ENCODE measurements around the gene CRIM1. TPM values are rescaled to one million over a fixed set of nuclear protein-coding genes. Genes with fewer than 3 reads are reported as not detected.
A peak's percentile ranks its signal among the peaks of the same experiment; 100 is the strongest.

CRIM1 gene
- total RNA-seq, 1 donor from 2014 or later, result 246 TPM

DNA sequence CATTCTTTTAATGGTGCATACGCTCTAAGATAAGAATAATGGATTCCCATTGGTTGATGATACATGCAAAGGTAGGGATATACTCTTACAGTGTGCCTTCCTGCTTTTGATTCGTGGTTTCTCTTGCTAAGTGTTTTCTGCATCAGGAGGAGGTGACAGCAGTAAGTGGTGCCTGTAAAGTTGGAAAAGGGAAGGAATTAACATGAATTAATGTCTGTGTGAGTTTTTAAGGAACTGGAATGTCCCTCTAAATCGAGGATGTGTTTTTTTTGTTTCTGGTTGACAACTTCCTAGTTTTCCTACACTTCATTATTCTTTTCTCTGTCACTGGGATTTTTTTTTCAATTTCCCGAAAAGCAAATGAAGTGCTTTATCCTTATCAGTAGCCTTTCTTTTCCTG, 54.4 kb downstream of the CRIM1 start:
- H3K9me3 Mint-ChIP-seq (ENCODE audit: unreplicated experiment), result no peaks in the 10 kb centered on the region
- peaks cover 86% of the 10 kb centered on the region for H3K4me1 Mint-ChIP-seq (ENCODE audit: unreplicated experiment)
- H3K27ac Mint-ChIP-seq (ENCODE audit: unreplicated experiment), result peak overlapping the region; percentile 94
- peaks cover 7% of the 10 kb centered on the region for H3K27me3 Mint-ChIP-seq (ENCODE audit: unreplicated experiment)
- peaks cover 6% of the 10 kb centered on the region for H3K36me3 Mint-ChIP-seq (ENCODE audit: low read depth, unreplicated experiment)
- peak overlapping the region; percentile 48 for H3K4me3 Mint-ChIP-seq (ENCODE audit: unreplicated experiment)
- DNase-seq (ENCODE audit: low spot score), result no peak
- TF ChIP-seq, protein P1, sequence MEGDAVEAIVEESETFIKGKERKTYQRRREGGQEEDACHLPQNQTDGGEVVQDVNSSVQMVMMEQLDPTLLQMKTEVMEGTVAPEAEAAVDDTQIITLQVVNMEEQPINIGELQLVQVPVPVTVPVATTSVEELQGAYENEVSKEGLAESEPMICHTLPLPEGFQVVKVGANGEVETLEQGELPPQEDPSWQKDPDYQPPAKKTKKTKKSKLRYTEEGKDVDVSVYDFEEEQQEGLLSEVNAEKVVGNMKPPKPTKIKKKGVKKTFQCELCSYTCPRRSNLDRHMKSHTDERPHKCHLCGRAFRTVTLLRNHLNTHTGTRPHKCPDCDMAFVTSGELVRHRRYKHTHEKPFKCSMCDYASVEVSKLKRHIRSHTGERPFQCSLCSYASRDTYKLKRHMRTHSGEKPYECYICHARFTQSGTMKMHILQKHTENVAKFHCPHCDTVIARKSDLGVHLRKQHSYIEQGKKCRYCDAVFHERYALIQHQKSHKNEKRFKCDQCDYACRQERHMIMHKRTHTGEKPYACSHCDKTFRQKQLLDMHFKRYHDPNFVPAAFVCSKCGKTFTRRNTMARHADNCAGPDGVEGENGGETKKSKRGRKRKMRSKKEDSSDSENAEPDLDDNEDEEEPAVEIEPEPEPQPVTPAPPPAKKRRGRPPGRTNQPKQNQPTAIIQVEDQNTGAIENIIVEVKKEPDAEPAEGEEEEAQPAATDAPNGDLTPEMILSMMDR (IDR thresholded peaks at IDR 0.05; ENCODE audit: unreplicated experiment), result no peak

DNA sequence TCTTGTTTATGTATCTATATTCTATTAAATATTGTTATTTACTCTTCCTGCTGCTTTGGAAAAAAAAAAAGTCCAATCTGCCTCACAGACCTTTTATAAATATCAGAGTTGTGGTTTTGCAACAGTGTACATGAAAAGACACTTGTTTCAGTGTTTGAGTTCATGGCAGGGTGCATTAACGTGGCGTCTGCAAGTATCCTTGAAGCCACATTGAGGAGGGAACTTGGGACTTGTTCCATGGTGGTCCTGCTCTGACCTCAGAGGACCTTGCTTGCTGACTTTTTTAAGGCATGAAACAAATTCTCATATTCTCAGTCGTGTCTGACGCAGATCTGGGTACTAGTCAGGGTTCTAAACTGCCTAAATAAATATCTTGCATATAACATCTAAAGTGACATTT, 55.1 kb downstream of the CRIM1 start:
- H3K4me3 Mint-ChIP-seq (ENCODE audit: unreplicated experiment), result no peak overlapping the region
- peaks cover 7% of the 10 kb centered on the region for H3K27me3 Mint-ChIP-seq (ENCODE audit: unreplicated experiment)
- DNase-seq (ENCODE audit: low spot score), result no peak
- H3K4me1 Mint-ChIP-seq (ENCODE audit: unreplicated experiment), result peaks cover 89% of the 10 kb centered on the region
- peaks cover 11% of the 10 kb centered on the region for H3K36me3 Mint-ChIP-seq (ENCODE audit: low read depth, unreplicated experiment)
- TF ChIP-seq, protein P1 (IDR thresholded peaks at IDR 0.05; ENCODE audit: unreplicated experiment), result no peak
- peak overlapping the region; percentile 87 for H3K27ac Mint-ChIP-seq (ENCODE audit: unreplicated experiment)
- no peaks in the 10 kb centered on the region for H3K9me3 Mint-ChIP-seq (ENCODE audit: unreplicated experiment)

DNA sequence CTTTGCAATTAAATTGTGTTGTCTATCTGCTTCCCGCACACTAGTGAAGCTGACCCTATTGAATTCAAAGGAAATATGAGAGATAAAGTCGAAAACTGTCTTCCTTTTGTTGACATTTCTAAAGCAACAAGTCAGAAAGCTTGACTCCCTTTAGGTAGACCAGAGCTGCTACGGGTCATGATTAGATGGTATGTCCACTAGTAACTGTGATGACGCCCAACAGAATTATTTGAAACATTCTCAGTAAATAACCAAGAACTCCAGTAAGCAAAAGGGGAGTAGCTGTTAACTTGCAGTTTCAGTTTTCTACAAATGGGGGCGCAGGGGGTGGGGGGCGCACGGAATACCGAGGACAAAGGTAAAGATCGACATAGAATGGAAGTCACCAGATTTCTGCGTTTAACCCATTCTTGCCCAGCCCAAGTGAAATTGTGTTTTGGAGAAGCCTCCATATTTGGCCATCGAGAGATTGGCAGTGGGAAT, 56.4 kb downstream of the CRIM1 start:
- peak overlapping the region; percentile 56 for H3K4me3 Mint-ChIP-seq (ENCODE audit: unreplicated experiment)
- TF ChIP-seq, protein P1 (IDR thresholded peaks at IDR 0.05; ENCODE audit: unreplicated experiment), result peak; percentile 53
- H3K27ac Mint-ChIP-seq (ENCODE audit: unreplicated experiment), result peak overlapping the region; percentile 57
- peaks cover 20% of the 10 kb centered on the region for H3K36me3 Mint-ChIP-seq (ENCODE audit: low read depth, unreplicated experiment)
- H3K9me3 Mint-ChIP-seq (ENCODE audit: unreplicated experiment), result no peaks in the 10 kb centered on the region
- H3K27me3 Mint-ChIP-seq (ENCODE audit: unreplicated experiment), result peaks cover 7% of the 10 kb centered on the region
- peaks cover 87% of the 10 kb centered on the region for H3K4me1 Mint-ChIP-seq (ENCODE audit: unreplicated experiment)
- DNase-seq (ENCODE audit: low spot score), result no peak

DNA sequence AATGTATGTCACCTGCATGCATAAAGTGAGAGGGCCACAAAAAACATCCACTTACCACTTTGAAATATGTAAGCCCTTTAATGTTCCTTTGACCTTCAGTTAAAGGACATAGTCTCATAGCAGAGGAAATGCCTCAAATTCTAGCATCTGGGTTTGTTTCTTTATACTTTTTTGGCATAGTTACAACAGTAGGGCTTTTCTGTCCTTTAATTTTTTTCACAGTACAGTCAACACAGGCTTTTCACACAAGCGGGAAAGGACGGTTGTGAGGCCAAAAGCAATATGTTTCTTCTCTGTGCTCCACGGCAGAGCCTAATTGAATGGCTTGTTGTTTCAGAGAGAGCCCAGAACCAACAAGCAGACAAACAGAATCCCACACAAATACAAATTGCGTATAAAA, 57.6 kb downstream of the CRIM1 start:
- H3K9me3 Mint-ChIP-seq (ENCODE audit: unreplicated experiment), result no peaks in the 10 kb centered on the region
- DNase-seq (ENCODE audit: low spot score), result no peak
- H3K4me1 Mint-ChIP-seq (ENCODE audit: unreplicated experiment), result peaks cover 87% of the 10 kb centered on the region
- no peak overlapping the region for H3K27ac Mint-ChIP-seq (ENCODE audit: unreplicated experiment)
- H3K4me3 Mint-ChIP-seq (ENCODE audit: unreplicated experiment), result no peak overlapping the region
- H3K27me3 Mint-ChIP-seq (ENCODE audit: unreplicated experiment), result peaks cover 10% of the 10 kb centered on the region
- TF ChIP-seq, protein P1 (IDR thresholded peaks at IDR 0.05; ENCODE audit: unreplicated experiment), result no peak
- H3K36me3 Mint-ChIP-seq (ENCODE audit: low read depth, unreplicated experiment), result peaks cover 30% of the 10 kb centered on the region

DNA sequence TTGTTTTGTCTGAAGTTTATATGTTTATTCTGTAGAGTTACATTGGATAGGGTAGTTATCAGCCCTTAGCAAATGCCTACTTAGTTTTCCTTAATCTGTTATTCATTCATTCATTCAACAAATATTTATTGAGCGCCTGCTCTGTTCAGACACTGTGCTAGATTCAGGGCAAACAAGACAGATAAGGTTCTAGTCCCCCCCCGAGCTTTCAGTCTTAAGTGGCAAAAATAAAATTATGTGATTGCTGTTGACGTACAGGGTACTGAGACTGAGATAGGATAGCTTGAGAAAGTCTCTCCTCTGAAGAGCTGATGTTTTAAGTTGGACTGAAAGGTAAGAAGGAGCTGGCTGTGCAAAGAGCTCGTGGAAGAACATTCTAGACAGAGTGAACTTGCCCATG, 58.7 kb downstream of the CRIM1 start:
- peaks cover 88% of the 10 kb centered on the region for H3K4me1 Mint-ChIP-seq (ENCODE audit: unreplicated experiment)
- no peaks in the 10 kb centered on the region for H3K9me3 Mint-ChIP-seq (ENCODE audit: unreplicated experiment)
- peak overlapping the region; percentile 25 for H3K27ac Mint-ChIP-seq (ENCODE audit: unreplicated experiment)
- TF ChIP-seq, protein P1 (IDR thresholded peaks at IDR 0.05; ENCODE audit: unreplicated experiment), result no peak
- H3K36me3 Mint-ChIP-seq (ENCODE audit: low read depth, unreplicated experiment), result peaks cover 30% of the 10 kb centered on the region
- no peak for DNase-seq (ENCODE audit: low spot score)
- peak overlapping the region; percentile 39 for H3K4me3 Mint-ChIP-seq (ENCODE audit: unreplicated experiment)
- H3K27me3 Mint-ChIP-seq (ENCODE audit: unreplicated experiment), result peaks cover 8% of the 10 kb centered on the region
